Smooth muscle cell (in vitro differentiated cells): ENCODE results near the gene DALRD3. TPM values are rescaled to one million over a fixed set of nuclear protein-coding genes. Genes with fewer than 3 reads are reported as not detected.
A peak's percentile ranks its signal among the peaks of the same experiment; 100 is the strongest.

ENCODE experiments used
- DNase-seq: peaks from one replicate; lab custom pipeline; 2025; ENCODE audit not compliant: unreplicated experiment; lab: John Stamatoyannopoulos, UW
- H2AFZ ChIP-seq: fragments of 200-600 bp; sonication (generic); 2 replicates; pipeline ENCODE4 v1.6.0; 2016; ENCODE audit warnings: antibody characterized with exemption, low read depth, mild to moderate bottlenecking
- H3F3A ChIP-seq: fragments of 200-600 bp; sonication (generic); 2 replicates; pipeline ENCODE4 v1.6.0; 2017; ENCODE audit warnings: antibody characterized with exemption, low read depth
- H3K27ac ChIP-seq: fragments of 200-600 bp; sonication (generic); 2 replicates; pipeline ENCODE4 v1.5.1; 2016; ENCODE audit warnings: low read depth, mild to moderate bottlenecking
- H3K27me3 ChIP-seq: fragments of 200-600 bp; sonication (generic); 2 replicates; pipeline ENCODE4 v1.6.1; 2016; ENCODE audit warnings: low read depth, mild to moderate bottlenecking
- H3K36me3 ChIP-seq: fragments of 200-600 bp; sonication (generic); 2 replicates; pipeline ENCODE4 v1.5.1; 2016; ENCODE audit warnings: low read depth
- H3K4me1 ChIP-seq: fragments of 200-600 bp; sonication (generic); 2 replicates; pipeline ENCODE4 v1.5.1; 2016; ENCODE audit warnings: low read depth
- H3K4me2 ChIP-seq: fragments of 200-600 bp; sonication (generic); 2 replicates; pipeline ENCODE4 v1.6.0; 2016; ENCODE audit warnings: mild to moderate bottlenecking
- H3K4me3 ChIP-seq: fragments of 200-600 bp; sonication (generic); 2 replicates; pipeline ENCODE4 v1.5.1; 2016; ENCODE audit warnings: mild to moderate bottlenecking
- H3K79me2 ChIP-seq: fragments of 200-600 bp; sonication (generic); 2 replicates; pipeline ENCODE4 v1.6.0; 2016; ENCODE audit warnings: low read depth, mild to moderate bottlenecking
- H3K9ac ChIP-seq: fragments of 200-600 bp; sonication (generic); 2 replicates; pipeline ENCODE4 v1.6.0; 2016; ENCODE audit warnings: low read depth
- H3K9me3 ChIP-seq: fragments of 200-600 bp; sonication (generic); replicated peaks from 2 replicates; pipeline ENCODE4 v1.5.1; 2016; ENCODE audit warnings: low read depth
- H4K20me1 ChIP-seq: fragments of 200-600 bp; sonication (generic); 2 replicates; pipeline ENCODE4 v1.6.0; 2016; ENCODE audit warnings: low read depth
- CTCF ChIP-seq: fragments of 200-600 bp; sonication (generic); IDR thresholded peaks from 2 replicates; pipeline ENCODE4 v1.5.1; 2017; ENCODE audit warnings: borderline replicate concordance, mild to moderate bottlenecking, antibody characterized with exemption; ENCODE audit not compliant: insufficient read depth, poor library complexity, severe bottlenecking
- WGBS: methylation state at CpG from one replicate; pipeline ENCODE4 v1.1.7; 2016; ENCODE audit warnings: low lambda C conversion rate; 5-methylcytosine and 5-hydroxymethylcytosine counted together
- polyA plus RNA-seq: library from polyadenylated mRNA; unstranded; fragments of >200 nt; fragmentation: Nextera tagmentation; extraction: Ambion mirVana; gene quantifications from 2 replicates; pipeline ENCODE4 v1.2.1, GENCODE V29; 2016
- total RNA-seq: library from RNA; depleted of rRNA; stranded (reverse); fragments of >200 nt; gene quantifications from 2 replicates; pipeline ENCODE4 v1.2.3, GENCODE V29; 2014

DALRD3 gene
- total and polyA plus RNA-seq, 2 experiments from 2014 or later = 35.6 to 39.0 TPM

- Histone ChIP-seq H3K27me3 (no peaks in the 10 kb centered on the region), H3F3A (peaks cover 20% of the 10 kb centered on the region), H3K79me2 (peaks cover 13% of the 10 kb centered on the region), H4K20me1 (no peaks in the 10 kb centered on the region), H3K4me1 (peaks cover 10% of the 10 kb centered on the region), H3K36me3 (no peaks in the 10 kb centered on the region), H3K9ac (no peak overlapping the region), H3K4me2 (no peak overlapping the region), H3K9me3 (no peaks in the 10 kb centered on the region), H3K4me3 (no peak overlapping the region), H2AFZ (no peak overlapping the region), H3K27ac (no peak overlapping the region)
- no peak for TF ChIP-seq CTCF
- no peak for DNase-seq
- WGBS = 92% methylated on average over 6 of the region's 6 CpGs
Measured at GRCh38 chr3:49032646-49033304, 14.4 kb upstream of the DALRD3 start.

GRCh38 chr3:49030321-49030720, 11.9 kb upstream of the DALRD3 start:
- Histone ChIP-seq H3K9me3 (no peaks in the 10 kb centered on the region), H3K27ac (peak overlapping the region; percentile 91), H3K36me3 (no peaks in the 10 kb centered on the region), H3K9ac (no peak overlapping the region), H3K79me2 (peaks cover 24% of the 10 kb centered on the region), H3K4me2 (no peak overlapping the region), H4K20me1 (no peaks in the 10 kb centered on the region), H3K27me3 (no peaks in the 10 kb centered on the region), H3F3A (peaks cover 29% of the 10 kb centered on the region), H3K4me3 (no peak overlapping the region), H2AFZ (no peak overlapping the region), H3K4me1 (peaks cover 10% of the 10 kb centered on the region)
- 100% methylated on average over 6 of the region's 6 CpGs for WGBS
- DNase-seq = no peak
- no peak for TF ChIP-seq CTCF

GRCh38 chr3:49029563-49029884, 11.1 kb upstream of the DALRD3 start:
- Histone ChIP-seq H3K27ac (peak overlapping the region; percentile 91), H3K36me3 (no peaks in the 10 kb centered on the region), H3F3A (peaks cover 30% of the 10 kb centered on the region), H3K27me3 (no peaks in the 10 kb centered on the region), H3K9ac (peak overlapping the region; percentile 69), H3K4me2 (peak overlapping the region; percentile 95), H2AFZ (no peak overlapping the region), H3K79me2 (peaks cover 26% of the 10 kb centered on the region), H3K4me3 (peak overlapping the region; percentile 79), H4K20me1 (no peaks in the 10 kb centered on the region), H3K4me1 (peaks cover 10% of the 10 kb centered on the region), H3K9me3 (no peaks in the 10 kb centered on the region)
- no peak for TF ChIP-seq CTCF
- DNase-seq = no peak
- 8% methylated on average over 7 of the region's 7 CpGs for WGBS
